COLO668 (cell line): ENCODE results near the gene COX4I2.
"Not testable (repeated sequence)": the region's sequence is repeated elsewhere in the genome, so short reads cannot be mapped to it uniquely, and the experiment has no call there.

Experiments
- DNase-seq: peaks from one replicate; lab custom pipeline; 2025; ENCODE audit not compliant: unreplicated experiment; lab: John Stamatoyannopoulos, UW

The COX4I2 gene

DNA sequence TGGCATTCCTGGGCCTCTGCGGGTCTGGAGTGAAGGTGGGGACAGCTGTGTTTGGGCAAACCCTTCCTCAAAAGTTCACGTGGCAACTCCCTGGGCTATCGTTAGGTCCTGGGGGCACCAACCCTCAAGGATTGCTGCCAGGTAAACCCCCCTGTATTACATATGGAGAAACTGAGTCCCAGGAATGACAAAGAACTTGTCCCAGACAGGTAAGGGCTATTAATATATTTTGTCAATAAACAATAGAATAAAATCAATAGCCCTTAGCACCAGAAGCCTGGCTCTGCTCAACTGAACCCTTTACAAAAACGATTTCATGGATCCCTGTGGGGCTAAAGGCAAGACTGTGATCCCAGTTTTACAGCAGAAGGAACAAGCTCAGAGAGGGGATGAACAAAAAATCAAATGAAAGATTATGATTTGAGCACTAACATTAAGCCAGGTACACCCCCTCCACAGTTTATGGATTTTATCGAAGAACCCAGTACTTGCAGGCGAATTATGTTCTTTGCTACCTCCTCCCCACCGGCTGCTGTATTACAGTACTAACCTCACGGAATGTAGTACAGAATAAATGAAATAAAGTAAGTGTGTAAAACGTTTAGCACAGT is 30.0 kb upstream of the COX4I2 start:
- DNase-seq, result no peak

DNA sequence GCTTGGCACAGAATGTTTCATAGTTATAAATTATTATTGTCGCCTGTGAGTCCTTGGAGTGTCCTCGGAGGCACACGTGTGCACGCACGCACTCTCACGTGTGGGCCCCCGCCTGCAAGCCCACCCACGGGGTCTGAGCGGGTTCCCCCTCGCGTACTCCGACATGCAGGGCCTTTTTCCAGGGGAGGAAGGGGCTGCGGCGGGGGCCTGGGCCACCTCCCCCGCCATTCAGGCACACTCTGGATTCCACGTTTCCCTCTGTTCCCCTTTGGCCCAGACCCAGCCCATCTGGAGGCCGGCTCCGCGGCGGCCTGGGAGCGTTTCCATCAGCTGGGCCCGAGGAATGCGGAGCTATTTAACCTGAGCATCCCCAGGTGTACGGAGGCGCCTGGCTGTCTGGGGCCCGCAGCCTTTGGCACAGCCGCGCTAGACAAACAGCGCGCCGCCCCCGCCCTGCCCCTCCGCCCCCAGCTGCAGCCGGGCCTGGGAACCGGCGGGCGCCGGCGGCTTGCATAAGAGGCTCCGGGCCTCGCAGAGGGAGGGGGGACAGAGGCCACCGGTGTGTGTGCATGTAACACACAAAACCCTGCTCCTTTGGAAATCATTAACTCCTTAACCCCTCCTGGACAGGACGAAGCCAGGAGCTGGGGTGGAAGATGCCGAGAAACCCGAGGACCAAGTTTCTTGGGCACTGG is 29.3 kb upstream of the COX4I2 start:
- peak; percentile 92 for DNase-seq

DNA sequence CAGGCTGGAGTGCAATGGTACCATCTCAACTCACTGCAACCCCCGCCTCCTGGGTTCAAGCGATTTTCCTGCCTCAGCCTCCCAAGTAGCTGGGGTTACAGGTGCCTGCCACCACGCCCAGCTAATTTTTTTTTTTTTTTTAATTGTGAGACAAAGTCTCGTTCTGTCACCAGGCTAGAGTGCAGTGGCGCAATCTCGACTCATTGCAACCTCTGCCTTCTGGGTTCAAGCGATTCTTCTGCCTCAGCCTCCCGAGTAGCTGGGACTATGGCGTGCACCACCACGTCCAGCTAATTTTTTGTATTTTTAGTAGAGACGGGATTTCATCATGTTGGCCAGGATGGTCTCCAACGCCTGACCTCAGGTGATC is 25.5 kb upstream of the COX4I2 start:
- not testable (repeated sequence) for DNase-seq

DNA sequence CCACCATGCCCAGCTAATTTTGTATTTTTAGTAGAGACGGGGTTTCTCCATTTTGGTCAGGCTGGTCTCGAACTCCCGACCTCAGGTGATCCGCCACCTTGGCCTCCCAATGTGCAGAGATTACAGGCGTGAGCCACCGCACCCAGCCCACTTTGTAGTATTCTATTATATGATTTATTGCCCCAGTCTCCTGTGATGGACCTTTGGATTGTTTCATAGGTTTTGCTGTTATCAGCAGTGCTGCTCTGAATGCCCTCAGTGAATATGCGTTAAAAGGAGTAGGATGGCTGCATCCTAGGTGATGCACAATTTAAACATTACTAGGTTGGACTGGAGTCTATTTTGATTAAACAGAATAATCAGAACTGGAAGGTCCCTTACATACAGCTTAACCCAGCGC is 22.3 kb upstream of the COX4I2 start:
- DNase-seq, result no peak

DNA sequence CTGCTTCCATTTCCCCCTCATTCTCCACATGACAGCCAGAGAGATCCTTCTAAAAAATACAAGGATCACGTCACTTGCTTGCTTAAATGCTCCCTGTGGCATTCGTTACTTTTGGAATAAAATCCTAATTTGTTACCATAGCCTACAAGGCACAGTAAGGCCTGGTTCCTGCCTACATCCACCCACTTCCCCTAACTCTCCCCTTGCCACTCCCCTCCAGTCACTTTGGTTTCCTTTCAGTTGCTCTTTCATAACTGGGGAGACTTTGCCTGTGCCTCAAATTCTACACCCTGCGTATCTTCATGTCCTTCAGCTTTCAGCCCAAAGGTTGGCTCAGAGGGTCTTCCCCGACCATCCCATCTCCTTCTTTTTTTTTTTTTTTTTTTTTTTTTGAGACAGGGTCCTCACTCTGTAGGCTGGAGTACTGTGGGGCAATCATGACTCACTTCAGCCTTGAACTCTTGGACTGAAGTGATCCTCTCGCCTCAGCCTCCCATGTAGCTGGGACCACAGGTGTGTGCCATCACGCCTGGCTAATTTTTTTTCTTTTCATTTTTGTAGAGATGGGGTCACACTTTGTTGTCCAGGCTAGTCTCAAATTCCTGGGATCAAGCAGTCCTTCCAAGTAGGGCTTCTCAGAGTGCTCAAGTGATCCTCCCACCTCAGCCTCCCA is 20.1 kb upstream of the COX4I2 start:
- DNase-seq, result no peak

DNA sequence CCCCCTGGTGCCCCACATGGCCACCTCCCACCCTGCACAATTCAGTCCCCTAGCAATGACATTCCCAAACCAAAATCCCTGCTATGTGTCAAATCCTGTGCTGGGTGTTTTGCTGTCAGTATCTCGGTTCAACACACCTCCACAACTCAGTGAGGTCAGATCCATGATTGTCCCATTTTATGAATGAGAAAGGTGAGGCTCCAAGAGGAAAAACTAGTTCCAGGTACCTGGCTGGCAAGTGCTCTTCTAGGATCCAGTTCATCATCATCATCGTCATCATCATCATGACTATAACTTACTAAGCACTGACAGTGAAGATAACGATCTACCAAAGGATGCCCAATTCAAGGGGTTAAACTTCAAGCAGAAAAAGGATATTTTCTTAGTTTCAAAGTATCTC is 17.5 kb upstream of the COX4I2 start:
- no peak for DNase-seq

DNA sequence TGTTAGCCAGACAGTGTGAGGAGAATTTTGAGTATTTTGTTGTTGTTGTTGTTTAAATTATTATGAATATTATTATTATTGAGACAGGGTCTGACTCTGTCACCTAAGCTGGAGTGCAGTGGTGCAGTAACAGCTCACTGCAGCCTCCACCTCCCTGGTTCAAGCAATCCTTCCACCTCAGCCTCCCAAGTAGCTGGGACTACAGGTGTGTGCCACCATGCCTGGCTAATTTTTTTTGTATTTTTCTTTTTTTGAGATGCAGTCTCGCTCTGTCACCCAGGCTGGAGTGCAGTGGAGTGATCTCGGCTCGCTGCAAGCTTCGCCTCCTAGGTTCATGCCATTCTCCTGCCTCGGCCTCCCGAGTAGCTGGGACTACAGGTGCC is 14.6 kb upstream of the COX4I2 start:
- not testable (repeated sequence) for DNase-seq

DNA sequence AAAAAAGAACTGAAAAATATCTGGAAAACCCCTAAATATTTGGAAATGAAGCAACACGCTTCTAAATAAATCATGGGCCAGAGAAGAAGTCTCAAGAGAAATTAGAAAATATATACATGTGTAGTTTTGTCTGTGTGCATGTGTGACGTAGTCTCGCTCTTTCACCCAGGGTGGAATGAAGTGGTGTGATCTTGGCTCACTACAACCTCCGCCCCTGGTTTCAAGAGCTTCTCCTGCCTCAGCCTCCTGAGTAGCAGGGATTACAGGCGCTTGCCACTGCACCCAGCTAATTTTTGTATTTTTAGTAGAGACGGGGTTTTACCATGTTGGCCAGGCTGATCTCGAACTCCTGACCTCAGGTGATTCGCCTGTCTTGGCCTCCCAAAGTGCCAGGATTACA is 11.2 kb upstream of the COX4I2 start:
- DNase-seq, result not testable (repeated sequence)

DNA sequence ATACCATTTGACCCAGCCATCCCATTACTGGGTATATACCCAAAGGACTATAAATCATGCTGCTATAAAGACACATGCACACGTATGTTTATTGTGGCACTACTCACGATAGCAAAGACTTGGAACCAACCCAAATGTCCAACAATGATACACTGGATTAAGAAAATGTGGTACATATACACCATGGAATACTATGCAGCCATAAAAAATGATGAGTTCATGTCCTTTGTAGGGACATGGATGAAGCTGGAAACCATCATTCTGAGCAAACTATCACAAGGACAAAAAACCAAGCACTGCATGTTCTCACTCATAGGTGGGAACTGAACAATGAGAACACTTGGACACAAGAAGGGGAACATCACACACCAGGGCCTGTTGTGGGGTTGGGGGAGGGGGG is 9.7 kb upstream of the COX4I2 start:
- not testable (repeated sequence) for DNase-seq

DNA sequence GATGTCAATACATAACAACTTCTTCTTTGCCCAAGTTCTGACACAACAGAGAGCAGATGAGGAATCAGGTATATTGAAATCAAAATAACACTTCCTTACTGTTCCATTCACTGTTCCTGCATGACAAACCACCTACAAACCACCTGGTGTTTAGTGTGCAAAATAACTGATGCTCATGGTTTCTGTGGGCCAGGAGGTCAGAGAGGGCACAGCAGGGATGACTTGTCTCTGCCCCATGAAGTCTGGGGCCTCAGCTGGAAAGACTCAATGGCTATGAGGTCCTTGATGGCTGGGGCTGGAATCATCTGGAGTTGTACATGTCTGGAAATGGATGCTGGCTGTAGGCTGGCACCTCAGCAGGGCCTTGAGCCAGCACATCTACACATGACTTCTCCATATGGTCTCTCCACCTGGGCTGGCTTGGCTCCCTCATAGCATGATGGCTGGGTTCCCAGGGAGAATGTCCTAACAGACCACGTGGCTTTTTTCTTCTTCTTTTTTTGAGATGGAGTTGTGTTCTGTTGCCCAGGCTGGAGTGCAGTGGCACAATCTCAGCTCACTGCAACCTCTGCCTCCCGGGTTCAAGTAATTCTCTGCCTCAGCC is 7.4 kb upstream of the COX4I2 start:
- no peak for DNase-seq

DNA sequence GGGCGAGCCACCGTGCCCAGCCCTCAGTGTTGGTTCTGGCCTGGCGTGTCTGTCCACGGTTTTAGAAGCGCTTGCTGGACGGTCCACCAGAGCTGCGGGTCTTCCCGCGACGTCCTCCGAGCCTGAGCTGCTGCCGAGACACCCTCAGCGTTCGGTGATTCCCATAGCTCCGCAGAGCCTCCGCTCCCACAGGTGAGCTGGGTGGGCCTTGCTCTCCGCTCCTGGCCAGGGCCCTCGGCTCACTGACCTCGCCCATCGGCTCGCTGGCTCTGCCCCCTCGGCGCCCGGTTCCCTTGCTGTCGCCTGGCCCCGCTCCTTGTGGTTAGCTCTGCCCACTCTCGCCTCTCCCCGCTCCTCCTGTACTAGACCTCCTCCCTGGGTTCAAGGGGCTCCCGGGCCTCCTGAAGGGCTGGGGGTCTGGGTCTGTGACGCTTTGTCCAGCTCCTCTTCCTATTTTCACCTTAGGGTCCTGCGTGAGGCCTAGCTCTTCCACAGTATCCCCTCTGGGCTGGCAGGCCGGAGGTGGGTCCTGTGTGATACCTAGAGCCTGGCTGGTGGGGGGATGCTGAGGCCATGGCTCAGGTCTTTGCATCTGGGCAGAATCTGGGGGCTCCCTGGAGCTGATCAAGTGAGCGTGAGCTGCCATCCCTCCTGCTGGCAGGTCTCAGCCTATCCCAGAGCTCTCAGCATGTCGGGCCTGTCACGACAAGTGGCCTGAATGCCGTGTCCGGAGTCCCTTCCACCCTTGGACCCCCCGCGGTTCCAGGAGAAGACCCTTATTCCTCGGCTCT is 5.0 kb upstream of the COX4I2 start:
- no peak for DNase-seq

DNA sequence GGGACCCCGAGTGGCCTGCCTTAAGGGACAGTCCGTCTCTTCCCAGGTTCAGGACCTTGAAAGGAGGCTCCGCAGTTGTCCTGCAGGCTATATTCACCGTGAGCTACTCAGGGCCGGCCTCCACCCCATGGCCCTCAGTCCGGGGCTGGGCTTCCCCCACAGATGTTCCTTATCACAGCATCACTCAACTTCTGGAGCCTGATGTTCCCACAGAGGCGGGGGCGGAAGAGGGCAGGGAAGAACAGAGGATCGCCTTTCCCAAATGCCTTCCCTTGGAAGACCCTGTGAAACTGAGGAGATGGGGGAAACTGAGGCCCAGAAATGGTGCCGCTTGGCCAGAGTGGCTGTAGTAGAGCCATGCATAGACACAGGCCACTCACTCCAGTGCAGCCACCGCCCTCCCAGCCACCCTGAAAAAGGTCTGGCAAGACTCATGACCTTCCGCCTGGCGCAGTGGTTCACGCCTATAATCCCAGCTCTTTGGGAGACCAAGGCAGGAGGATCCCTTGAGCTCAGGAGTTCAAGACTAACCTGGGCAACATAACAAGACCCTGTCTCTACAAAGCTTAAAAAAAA is 4.3 kb upstream of the COX4I2 start:
- no peak for DNase-seq

DNA sequence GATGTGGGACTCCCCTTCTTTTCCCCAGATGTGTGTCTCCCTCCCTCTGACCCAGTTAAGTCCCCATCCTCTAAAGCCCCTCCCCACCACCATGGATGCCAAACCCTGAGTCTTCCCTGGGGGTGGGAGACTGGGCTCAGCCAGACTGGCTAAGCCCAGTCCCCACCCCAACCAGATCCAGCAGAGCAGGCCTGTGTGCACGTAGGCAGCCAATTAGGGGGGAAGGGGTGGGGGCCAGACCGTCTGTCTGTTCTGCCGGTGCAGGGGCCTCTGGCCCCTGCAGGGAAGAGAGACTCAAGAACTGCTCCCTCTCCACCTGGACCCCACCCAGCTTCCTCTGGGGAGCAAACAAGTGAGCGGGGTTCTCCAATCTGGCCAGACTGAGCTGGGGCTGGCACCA is 605 bp downstream of the COX4I2 start:
- DNase-seq, result no peak

DNA sequence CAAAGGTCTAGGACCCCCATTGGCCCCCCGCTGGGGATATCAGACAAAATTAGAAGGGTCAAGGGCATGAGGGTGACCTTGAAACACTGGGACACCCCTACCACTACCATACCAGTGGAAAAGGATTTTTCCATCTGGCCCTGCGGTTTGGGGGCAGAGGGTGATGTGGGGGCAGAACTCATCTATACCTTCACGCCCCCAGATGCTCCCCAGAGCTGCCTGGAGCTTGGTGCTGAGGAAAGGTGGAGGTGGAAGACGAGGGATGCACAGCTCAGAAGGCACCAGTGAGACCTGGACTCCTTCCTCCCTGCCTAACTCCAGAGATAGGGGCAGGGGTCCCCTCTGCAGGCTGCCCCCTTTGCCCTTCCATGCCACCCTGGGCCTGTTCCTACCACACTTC is 1.1 kb downstream of the COX4I2 start:
- no peak for DNase-seq

DNA sequence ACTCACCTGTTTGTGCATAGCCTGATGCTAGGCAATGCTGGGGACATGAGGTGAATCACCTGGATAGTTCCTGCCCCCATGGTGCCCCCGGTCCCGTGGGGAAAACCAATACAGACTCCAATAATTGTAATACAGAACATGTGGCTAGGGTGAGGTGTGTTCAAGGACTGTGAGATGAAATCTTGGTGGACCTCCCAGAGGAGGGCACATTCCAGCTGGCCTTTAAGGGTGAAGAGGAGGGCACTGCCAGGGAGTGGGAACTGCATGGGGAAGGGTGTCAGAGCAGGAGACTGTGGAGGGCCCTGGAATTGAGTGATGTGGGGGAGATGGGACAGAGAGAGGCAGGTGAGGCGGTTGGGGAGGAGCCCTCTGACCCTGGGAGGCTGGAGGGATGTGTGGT is 2.5 kb downstream of the COX4I2 start:
- no peak for DNase-seq

DNA sequence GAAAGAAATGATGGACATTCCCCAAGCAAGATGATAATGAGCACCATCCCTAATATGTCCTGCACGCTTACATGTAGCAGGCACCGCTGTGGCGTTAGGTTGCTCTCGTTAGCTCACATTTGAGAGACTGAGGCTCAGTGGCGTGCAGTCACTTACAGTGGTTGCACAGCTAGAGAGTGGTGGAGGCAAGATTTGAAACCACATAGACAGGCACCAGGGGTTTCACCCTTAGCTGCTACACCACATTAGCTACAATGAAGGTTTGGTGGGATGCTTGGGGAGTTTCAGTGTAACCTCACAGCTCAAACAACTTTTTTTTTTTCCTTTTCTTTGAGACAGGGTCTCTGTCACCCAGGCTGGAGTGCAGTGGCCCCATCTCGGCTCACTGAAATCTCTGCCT is 3.7 kb downstream of the COX4I2 start:
- no peak for DNase-seq

DNA sequence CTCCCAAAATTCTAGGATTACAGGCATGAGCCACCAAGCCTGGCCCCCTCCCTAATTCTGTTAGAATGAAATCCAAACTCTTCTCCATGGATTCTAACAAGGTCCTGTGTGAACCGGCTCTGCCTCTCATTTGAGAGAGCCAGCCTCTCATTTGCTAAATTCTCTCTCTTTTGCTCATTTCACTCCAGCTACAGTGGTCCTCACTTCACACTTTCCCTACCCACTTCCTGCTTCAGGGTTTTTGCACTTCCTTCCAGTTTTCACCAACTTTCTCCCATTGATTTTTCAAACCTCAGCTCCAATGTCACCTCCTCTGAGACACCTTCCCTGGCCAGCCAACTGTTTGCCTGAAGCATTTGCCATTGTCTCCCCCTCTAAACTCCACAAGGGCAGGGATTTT is 5.1 kb downstream of the COX4I2 start:
- no peak for DNase-seq

DNA sequence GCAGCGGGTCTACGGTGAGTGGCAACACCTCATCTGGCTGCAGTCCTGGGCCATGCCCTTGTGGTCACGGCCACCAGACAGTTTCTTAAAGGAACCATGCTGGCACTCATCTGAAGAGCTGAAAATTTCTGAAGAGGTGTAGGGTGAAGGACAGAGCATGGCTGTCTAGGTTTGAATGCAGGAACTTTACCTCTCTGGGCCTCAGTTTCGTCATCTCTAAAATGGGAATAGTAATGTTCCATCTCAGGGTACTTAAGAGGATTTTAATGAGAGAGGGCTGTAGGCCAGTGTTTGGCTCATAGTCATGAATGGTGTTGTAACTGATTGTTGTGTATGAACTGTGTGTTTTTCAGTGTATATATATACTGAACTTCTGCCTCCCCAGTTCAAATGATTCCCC is 5.8 kb downstream of the COX4I2 start:
- no peak for DNase-seq

DNA sequence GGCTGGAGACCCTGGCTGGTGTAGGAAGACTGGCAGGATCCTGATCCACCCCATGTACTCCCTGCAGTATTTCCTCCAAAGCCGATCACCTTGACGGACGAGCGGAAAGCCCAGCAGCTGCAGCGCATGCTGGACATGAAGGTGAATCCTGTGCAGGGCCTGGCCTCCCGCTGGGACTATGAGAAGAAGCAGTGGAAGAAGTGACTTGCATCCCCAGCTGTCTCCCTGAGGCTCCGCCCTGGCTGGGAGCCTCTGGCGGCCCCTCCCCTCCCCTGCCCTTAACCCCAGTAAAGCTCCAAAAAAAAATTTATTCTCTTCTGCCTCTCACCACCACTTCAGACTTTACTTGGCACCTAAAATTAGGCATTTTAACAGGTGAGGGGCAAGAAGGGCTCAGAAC is 7.0 kb downstream of the COX4I2 start:
- no peak for DNase-seq

DNA sequence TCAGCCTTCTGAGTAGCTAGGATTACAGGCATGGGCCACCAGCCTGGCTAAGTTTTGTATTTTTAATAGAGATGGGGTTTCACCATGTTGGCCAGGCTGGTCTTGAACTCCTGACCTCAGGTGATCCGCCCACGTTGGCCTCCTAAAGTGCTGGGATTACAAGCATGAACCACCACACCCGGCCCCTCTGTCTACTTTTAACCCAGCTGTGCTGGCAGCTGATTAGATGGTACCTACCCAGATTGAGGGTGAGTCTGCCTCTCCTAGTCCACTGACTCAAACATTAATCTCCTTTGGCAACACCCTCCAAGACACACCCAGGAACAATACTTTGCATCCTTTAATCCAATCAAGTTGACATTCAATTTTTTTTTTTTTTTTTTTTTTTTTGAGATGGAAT is 10.4 kb downstream of the COX4I2 start:
- DNase-seq, result not testable (repeated sequence)

DNA sequence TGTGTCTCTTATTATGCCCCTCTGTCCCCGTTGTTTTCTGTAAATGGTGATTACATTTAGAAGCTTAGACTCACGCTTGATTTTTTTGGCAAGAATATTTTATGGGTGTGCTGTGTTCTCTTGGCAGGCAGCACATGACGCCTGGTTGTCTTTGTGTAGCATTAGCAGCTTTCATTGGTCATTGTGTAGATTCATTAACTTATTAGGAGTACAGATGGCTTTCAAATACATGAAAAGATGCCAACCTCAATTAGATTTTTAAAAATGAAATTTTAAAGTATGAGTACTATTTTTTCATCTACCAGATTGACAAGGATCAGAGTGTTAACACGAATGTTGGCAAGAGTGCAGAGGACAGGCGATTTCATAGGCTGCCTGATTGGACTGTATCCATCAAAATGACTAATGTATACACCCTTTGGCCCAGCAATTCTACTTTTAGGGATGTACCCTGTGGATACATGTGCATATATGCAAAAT is 15.2 kb downstream of the COX4I2 start:
- DNase-seq, result no peak
